Smooth muscle cell (in vitro differentiated cells): Measurements from ENCODE around the gene ATL2. TPM values are rescaled to one million over a fixed set of nuclear protein-coding genes. Genes with fewer than 3 reads are reported as not detected.
"Not testable (repeated sequence)": the region's sequence is repeated elsewhere in the genome, so short reads cannot be mapped to it uniquely, and the experiment has no call there.

ENCODE experiments used
- DNase-seq: peaks from one replicate; lab custom pipeline; 2025; ENCODE audit not compliant: unreplicated experiment; lab: John Stamatoyannopoulos, UW
- H2AFZ ChIP-seq: fragments of 200-600 bp; sonication (generic); 2 replicates; pipeline ENCODE4 v1.6.0; 2016; ENCODE audit warnings: antibody characterized with exemption, low read depth, mild to moderate bottlenecking
- H3F3A ChIP-seq: fragments of 200-600 bp; sonication (generic); 2 replicates; pipeline ENCODE4 v1.6.0; 2017; ENCODE audit warnings: antibody characterized with exemption, low read depth
- H3K27ac ChIP-seq: fragments of 200-600 bp; sonication (generic); 2 replicates; pipeline ENCODE4 v1.5.1; 2016; ENCODE audit warnings: low read depth, mild to moderate bottlenecking
- H3K27me3 ChIP-seq: fragments of 200-600 bp; sonication (generic); 2 replicates; pipeline ENCODE4 v1.6.1; 2016; ENCODE audit warnings: low read depth, mild to moderate bottlenecking
- H3K36me3 ChIP-seq: fragments of 200-600 bp; sonication (generic); 2 replicates; pipeline ENCODE4 v1.5.1; 2016; ENCODE audit warnings: low read depth
- H3K4me1 ChIP-seq: fragments of 200-600 bp; sonication (generic); 2 replicates; pipeline ENCODE4 v1.5.1; 2016; ENCODE audit warnings: low read depth
- H3K4me2 ChIP-seq: fragments of 200-600 bp; sonication (generic); 2 replicates; pipeline ENCODE4 v1.6.0; 2016; ENCODE audit warnings: mild to moderate bottlenecking
- H3K4me3 ChIP-seq: fragments of 200-600 bp; sonication (generic); 2 replicates; pipeline ENCODE4 v1.5.1; 2016; ENCODE audit warnings: mild to moderate bottlenecking
- H3K79me2 ChIP-seq: fragments of 200-600 bp; sonication (generic); 2 replicates; pipeline ENCODE4 v1.6.0; 2016; ENCODE audit warnings: low read depth, mild to moderate bottlenecking
- H3K9ac ChIP-seq: fragments of 200-600 bp; sonication (generic); 2 replicates; pipeline ENCODE4 v1.6.0; 2016; ENCODE audit warnings: low read depth
- H3K9me3 ChIP-seq: fragments of 200-600 bp; sonication (generic); replicated peaks from 2 replicates; pipeline ENCODE4 v1.5.1; 2016; ENCODE audit warnings: low read depth
- H4K20me1 ChIP-seq: fragments of 200-600 bp; sonication (generic); 2 replicates; pipeline ENCODE4 v1.6.0; 2016; ENCODE audit warnings: low read depth
- WGBS: methylation state at CpG from one replicate; pipeline ENCODE4 v1.1.7; 2016; ENCODE audit warnings: low lambda C conversion rate; 5-methylcytosine and 5-hydroxymethylcytosine counted together
- polyA plus RNA-seq: library from polyadenylated mRNA; unstranded; fragments of >200 nt; fragmentation: Nextera tagmentation; extraction: Ambion mirVana; gene quantifications from 2 replicates; pipeline ENCODE4 v1.2.1, GENCODE V29; 2016
- total RNA-seq: library from RNA; depleted of rRNA; stranded (reverse); fragments of >200 nt; gene quantifications from 2 replicates; pipeline ENCODE4 v1.2.3, GENCODE V29; 2014
- TF ChIP-seq, protein P1 (sequence below): fragments of 200-600 bp; sonication (generic); IDR thresholded peaks from 2 replicates; pipeline ENCODE4 v1.5.1; 2017; ENCODE audit warnings: borderline replicate concordance, mild to moderate bottlenecking, antibody characterized with exemption; ENCODE audit not compliant: insufficient read depth, poor library complexity, severe bottlenecking

Gene ATL2
- total and polyA plus RNA-seq, 2 experiments from 2014 or later = 19.9 to 56.7 TPM

DNA sequence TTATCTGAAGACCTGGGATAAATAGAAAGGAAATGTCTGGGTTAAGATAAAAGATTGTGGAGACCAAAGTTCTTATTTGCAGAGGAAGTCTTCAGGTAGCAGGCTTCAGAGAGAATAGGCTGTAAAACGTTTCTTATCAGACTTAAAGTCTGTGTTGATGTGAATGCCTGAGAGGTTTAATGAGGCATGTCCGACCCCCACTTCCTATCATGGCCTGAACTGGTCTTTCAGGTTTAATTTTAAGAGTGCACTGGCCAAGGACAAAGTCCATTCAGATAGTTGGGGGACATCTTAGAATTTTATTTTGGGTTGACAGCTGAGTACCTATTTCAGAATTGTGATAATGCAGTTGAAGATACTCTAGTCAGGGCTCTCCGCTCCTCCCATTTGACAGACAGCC, 92.1 kb downstream of the ATL2 start:
- no peak overlapping the region for H3K9ac ChIP-seq
- no peak overlapping the region for H3K4me2 ChIP-seq
- H4K20me1 ChIP-seq = no peaks in the 10 kb centered on the region
- H3K27ac ChIP-seq = no peak overlapping the region
- no peaks in the 10 kb centered on the region for H3K79me2 ChIP-seq
- H3K4me1 ChIP-seq = no peaks in the 10 kb centered on the region
- no peaks in the 10 kb centered on the region for H3K36me3 ChIP-seq
- TF ChIP-seq, protein P1, sequence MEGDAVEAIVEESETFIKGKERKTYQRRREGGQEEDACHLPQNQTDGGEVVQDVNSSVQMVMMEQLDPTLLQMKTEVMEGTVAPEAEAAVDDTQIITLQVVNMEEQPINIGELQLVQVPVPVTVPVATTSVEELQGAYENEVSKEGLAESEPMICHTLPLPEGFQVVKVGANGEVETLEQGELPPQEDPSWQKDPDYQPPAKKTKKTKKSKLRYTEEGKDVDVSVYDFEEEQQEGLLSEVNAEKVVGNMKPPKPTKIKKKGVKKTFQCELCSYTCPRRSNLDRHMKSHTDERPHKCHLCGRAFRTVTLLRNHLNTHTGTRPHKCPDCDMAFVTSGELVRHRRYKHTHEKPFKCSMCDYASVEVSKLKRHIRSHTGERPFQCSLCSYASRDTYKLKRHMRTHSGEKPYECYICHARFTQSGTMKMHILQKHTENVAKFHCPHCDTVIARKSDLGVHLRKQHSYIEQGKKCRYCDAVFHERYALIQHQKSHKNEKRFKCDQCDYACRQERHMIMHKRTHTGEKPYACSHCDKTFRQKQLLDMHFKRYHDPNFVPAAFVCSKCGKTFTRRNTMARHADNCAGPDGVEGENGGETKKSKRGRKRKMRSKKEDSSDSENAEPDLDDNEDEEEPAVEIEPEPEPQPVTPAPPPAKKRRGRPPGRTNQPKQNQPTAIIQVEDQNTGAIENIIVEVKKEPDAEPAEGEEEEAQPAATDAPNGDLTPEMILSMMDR = no peak
- WGBS = 36% methylated on average over 3 of the region's 3 CpGs
- no peak for DNase-seq
- no peaks in the 10 kb centered on the region for H3K27me3 ChIP-seq
- no peaks in the 10 kb centered on the region for H3K9me3 ChIP-seq
- no peaks in the 10 kb centered on the region for H3F3A ChIP-seq
- no peak overlapping the region for H2AFZ ChIP-seq
- H3K4me3 ChIP-seq = no peak overlapping the region

DNA sequence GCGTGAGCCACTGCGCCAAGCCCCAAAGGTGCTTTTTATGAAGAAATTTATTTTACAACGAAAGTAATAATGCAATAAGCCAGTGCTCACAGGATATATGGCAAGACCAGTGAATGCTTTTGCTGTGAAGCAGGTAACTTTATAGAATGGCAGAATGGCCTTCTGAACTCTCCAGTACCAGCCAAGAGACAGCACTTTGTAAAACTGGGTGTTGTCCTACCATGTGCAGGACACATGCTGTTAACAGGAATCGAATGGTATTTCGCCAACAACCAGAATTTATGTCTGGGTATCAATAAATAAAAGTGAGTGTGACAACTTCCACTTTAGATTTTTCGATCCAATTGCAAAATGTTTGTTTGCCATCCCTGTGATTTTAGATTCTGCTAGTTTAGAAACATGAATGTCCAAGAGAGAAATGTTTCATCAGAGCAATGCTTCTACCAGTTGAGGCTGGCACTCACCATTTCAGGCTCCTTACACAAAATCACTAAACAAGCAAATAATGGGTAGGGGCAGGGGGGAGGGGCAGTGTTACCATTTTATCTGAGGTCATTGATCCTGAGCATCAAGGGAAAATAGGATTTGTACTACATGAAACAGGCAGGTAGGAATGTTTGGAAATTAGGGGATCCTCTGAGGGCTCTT, 95.9 kb downstream of the ATL2 start:
- H4K20me1 ChIP-seq = no peaks in the 10 kb centered on the region
- no peak overlapping the region for H3K4me3 ChIP-seq
- H3K79me2 ChIP-seq = no peaks in the 10 kb centered on the region
- peaks cover 7% of the 10 kb centered on the region for H3F3A ChIP-seq
- no peak overlapping the region for H3K9ac ChIP-seq
- no peak overlapping the region for H2AFZ ChIP-seq
- H3K4me2 ChIP-seq = no peak overlapping the region
- WGBS = 97% methylated on average over 6 of the region's 6 CpGs
- H3K4me1 ChIP-seq = peaks cover 6% of the 10 kb centered on the region
- H3K27me3 ChIP-seq = no peaks in the 10 kb centered on the region
- TF ChIP-seq, protein P1 = no peak
- H3K9me3 ChIP-seq = no peaks in the 10 kb centered on the region
- no peaks in the 10 kb centered on the region for H3K36me3 ChIP-seq
- DNase-seq = no peak
- no peak overlapping the region for H3K27ac ChIP-seq

- Histone ChIP-seq H3K27ac (no peak overlapping the region), H4K20me1 (no peaks in the 10 kb centered on the region), H3K27me3 (no peaks in the 10 kb centered on the region), H3K79me2 (no peaks in the 10 kb centered on the region), H2AFZ (no peak overlapping the region), H3K4me2 (no peak overlapping the region), H3K9me3 (no peaks in the 10 kb centered on the region), H3K36me3 (no peaks in the 10 kb centered on the region), H3K4me1 (peaks cover 6% of the 10 kb centered on the region), H3F3A (peaks cover 7% of the 10 kb centered on the region), H3K9ac (no peak overlapping the region), H3K4me3 (no peak overlapping the region)
- DNase-seq = no peak
- TF ChIP-seq, protein P1 = no peak
- 42% methylated on average over 4 of the region's 4 CpGs for WGBS
Observed at GRCh38 chr2:38279201-38279600, 97.9 kb downstream of the ATL2 start.

DNA sequence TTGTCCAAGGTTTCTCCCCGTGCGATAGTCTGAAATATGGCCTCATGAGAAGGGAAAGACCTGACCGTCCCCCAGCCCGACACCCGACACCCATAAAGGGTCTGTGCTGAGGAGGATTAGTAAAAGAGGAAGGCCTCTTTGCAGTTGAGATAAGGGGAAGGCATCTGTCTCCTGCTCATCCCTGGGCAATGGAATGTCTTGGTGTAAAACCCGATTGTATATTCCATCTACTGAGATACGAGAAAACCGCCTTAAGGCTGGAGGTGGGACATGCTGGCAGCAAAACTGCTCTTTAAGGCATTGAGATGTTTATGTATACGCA, 99.0 kb downstream of the ATL2 start:
- H3F3A ChIP-seq, H4K20me1 ChIP-seq, H3K4me3 ChIP-seq, H3K9ac ChIP-seq, H3K4me1 ChIP-seq, H3K36me3 ChIP-seq, H3K9me3 ChIP-seq, H3K79me2 ChIP-seq, DNase-seq, H3K27me3 ChIP-seq: not testable (repeated sequence)
- H3K4me2 ChIP-seq = peak overlapping the region; percentile 71
- 11% methylated on average over 9 of the region's 9 CpGs for WGBS
- peak overlapping the region; percentile 51 for H2AFZ ChIP-seq
- peak overlapping the region; percentile 16 for H3K27ac ChIP-seq
